GM20431 (cell line): ENCODE data around the gene MZB1.

Experiments
- in situ Hi-C: fragments of 300-500 bp; cut with MseI, MboI; formaldehyde crosslinking; loops from one replicate; pipeline ENCODE4 v1.15.0; 2020; ENCODE audit warnings: low sequenced_read_pairs; ENCODE audit not compliant: unreplicated experiment

The MZB1 gene

DNA sequence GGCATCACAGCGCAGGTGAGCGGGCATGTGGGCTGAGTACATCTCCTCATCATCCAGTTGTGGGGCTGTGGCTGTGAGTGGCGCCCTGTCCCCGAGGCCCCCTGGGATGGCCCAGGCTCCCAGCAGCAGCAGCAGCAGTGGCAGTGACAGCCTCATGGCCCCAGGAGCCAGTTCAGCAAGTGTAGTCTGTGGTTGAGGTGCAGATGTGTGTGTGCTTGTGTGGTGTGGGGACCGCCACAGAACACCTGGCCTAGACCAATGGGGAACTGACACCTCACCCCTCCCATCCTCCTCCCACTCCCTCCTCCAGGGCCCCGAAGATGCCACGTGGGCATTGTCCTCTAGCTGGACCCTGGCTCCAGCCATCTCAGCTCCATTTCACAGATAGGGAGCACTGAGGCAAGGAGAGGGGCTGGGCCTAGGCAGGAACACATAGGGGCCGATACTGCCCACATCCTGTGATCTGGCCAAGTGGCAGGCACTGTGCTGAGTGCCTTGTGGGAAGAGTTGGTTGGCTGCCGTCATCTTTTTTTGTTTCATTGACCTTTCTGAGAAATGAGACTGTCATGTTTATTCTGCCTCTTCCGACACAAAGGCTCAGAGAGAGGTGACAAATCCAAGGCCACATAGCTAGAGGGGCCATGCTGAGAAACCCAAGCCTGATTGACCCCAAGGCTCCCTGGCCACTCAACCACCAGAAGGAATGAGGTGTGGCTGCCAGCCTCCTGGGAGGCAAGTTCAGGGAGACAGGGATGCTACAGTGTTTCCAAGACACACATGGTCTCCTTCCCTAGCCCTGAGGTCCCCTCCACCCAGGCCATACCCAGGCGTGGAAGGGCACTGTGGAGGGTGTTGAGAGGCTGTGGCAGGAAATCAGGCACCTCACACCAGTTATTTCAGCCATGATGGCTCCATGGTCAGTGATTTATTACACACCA is at the start of gene MZB1:
MZB1 (minus strand) TSS at position 213 of the 938 bp plus-strand sequence; CDS start at position 156, 57 bp downstream.
- in situ Hi-C loops = no loop called here

DNA sequence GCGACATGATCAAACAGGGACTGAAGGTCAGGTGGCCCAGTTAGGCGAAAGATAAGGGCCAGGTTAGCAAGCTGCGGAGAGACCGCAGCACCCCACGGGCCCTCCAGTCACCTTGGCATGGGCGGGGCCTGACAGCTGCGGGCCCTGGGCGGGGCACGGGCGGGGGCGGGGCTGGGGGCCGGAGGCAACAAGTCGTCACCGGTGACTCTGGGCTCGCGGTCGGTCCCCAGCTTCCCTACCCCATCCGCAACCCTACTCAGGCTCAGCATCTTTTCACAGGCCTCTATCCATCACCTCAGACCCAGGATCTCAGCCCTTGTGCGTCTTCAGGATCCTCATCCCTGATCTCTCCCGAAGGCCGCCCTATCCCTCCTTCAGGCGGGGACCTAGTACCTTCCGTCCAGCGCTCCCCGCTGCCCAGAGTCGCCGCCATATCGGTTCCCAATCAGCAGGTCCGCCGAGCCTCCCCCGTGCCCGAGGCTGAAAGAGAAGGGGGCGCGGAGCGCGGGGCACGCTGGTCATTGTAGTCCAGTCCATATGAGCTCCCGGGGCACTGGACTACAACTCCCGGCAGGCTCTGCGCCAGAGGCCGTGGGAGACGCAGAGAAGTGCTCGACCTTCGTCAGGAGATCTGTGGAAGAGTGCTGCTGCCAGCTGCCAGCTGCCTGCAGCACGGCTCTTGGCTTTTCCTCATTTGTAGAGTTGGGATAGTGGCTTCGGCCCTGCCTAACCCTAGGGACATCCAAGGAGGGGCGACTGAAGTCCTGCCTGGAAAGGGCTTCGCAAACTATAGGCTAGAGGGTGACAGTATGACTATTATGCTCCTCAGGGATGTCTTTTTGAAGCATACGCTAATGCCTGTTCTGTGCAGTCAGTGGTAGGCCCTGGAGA is 49.5 kb upstream of the MZB1 start, which contains the start of gene DNAJC18:
DNAJC18 (minus strand) TSS at position 513 of the 891 bp plus-strand sequence; CDS start at position 433, 80 bp downstream.
- in situ Hi-C loops = no loop called here

GRCh38 chr5:139438707-139439012 is 48.9 kb upstream of the MZB1 start:
- in situ Hi-C loops = no loop called here

- in situ Hi-C loops = no loop called here
Observed at GRCh38 chr5:139435676-139436075, 46.0 kb upstream of the MZB1 start.

- in situ Hi-C loops = no loop called here
Observed at GRCh38 chr5:139431706-139432105, 42.0 kb upstream of the MZB1 start.

DNA sequence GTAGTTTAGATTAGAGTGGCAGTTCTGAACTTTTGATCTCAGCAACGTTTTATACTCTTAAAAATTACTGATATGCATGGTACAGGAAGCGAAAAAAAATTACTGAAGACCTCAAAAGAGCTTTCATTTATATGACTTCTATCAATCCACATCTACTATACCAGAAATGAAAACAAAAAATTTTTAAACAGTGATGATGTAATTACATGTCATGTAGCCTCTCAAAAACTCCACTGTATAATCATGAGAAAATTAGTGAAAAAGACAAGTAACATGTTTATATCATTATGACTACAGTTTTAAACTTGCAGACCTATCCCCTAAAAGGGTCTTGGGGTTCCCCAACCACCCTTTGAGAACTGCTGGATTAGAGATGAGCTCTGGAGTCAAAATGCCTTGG is 40.3 kb upstream of the MZB1 start:
- in situ Hi-C loops = no loop called here

GRCh38 chr5:139426203-139426885 is 36.6 kb upstream of the MZB1 start:
- in situ Hi-C loops = loop anchor here (5.0 kb wide), 1 partner anchor 86 kb away; no protein-coding TSS in a partner anchor

GRCh38 chr5:139425497-139425896 is 35.8 kb upstream of the MZB1 start:
- in situ Hi-C loops = loop anchor here (5.0 kb wide), 1 partner anchor 87 kb away; no protein-coding TSS in a partner anchor

- in situ Hi-C loops = no loop called here
Observed at GRCh38 chr5:139422307-139422893, 32.7 kb upstream of the MZB1 start.

DNA sequence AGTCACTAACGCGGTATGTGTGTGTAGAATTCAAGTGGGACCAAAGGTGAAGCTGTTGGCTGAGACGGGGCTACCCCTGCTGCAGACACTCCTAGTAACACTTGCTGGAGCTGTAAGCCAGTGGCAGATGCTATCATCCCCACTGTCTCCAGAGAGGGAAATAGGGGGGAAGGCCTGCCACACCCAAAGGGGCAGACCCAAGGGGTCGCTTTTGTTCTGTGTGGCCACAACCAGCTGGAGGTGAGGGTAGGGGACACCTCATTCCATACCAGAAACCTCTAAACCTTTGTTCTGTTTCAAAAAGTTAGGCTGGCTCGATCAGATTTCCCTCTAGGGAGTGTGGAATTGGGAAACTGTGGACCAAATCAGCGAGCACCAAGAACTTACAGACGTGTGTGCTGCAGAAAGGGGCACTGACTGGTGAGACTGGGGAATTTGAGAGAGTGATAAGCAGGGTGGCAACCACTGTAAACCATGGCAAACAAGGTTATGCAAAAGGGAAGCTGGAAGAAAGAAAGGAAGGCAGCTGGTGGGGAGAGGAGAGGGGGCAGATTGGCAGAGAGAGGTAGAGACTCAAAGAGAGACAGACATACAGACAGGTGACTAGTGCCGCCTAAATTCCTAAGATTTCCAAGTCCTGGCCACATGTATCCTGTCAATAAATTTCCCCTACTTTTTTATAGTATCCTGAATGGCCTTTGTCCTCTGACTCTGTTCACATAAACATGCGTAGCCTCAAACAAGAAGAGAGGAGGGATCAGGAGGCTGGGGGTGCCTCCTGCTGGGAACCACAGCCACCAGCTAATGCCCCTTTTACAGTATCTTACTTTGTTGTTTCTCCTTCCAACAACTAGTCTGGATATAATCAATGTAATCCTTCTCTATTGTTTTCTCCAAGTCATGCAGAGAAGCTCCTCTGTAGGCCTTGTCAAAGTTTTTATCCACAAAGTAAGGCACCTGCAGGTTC is 29.8 kb upstream of the MZB1 start:
- in situ Hi-C loops = no loop called here

GRCh38 chr5:139418793-139419192 is 29.1 kb upstream of the MZB1 start:
- in situ Hi-C loops = no loop called here

- in situ Hi-C loops = no loop called here
Observed at GRCh38 chr5:139417214-139417613, 27.5 kb upstream of the MZB1 start.

GRCh38 chr5:139416651-139417050 is 26.9 kb upstream of the MZB1 start:
- in situ Hi-C loops = no loop called here

- in situ Hi-C loops = no loop called here
Observed at GRCh38 chr5:139415869-139416268, 26.2 kb upstream of the MZB1 start.

DNA sequence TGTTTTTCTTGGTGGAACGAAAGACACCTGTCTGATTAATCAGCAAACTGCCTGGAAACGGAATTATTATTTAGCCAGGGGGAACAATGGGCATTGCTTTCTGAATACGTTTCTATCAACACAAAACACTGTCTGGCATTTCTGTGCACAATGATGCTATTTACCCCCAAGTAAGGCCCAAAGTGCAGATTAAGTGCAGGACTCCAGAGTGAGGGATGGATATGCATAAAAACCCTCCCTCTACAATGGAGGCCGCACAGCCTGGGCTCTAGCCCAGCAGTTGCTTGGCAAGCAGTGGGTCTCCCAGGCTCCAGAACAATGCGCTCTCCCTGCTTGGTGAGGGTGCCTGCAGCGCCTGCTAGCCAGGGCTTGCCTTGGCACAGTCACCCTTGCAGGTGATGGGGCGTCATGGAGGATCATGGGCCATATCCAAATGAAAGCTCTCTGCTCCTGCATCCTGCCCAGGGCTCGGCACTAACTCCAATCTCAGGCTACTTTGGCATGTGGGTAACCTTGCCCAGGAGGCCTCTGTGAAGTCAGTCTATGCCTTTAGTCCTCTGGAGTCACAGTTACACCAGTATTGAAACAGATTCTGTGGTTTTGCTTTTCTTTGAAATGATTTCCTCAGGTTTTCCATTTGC is 25.6 kb upstream of the MZB1 start:
- in situ Hi-C loops = no loop called here

DNA sequence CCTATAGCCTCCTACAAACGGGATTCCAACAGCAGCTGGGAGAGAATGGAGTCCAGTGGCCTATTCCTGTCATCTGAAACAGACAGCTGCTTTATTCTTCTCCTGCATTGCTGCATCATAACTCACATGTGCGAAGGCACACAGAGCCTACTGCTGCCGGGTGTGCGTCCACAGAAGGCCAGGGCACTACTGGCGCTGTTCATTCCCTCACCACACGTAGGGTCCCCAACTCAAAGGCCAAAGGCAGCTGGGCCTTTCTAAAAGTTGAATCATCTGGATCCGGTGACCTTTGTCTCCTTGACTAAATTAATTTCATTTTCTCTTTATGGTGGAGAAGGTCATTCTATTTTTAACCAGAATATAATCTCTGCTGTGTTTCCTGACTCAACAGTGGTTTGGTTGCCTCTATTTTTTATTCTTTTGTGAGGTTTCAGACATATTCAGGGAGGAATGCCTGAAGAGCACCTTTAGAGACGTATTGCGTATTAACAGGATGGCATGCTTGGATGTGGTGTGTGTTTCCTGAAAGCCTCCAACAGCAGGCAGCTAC is 24.9 kb upstream of the MZB1 start:
- in situ Hi-C loops = no loop called here

DNA sequence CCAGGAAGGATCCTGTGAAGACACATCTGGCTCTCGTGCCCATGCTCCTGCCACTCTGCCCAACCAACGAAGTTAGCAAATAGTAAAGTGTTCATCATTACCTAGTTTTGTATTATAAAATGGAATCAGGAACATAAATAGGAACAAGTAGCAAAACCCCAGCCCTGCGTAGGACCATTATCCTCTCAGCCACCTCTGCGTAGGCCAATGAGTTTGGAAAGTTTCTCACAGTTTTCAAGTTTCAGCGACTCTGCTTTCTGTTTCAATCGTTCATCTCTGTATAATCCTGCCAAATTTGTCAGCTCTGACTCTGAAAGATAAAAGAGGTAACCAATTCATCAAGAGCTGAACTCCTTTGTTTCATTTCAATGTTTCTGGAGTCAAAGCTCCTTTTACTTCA is 24.2 kb upstream of the MZB1 start:
- in situ Hi-C loops = no loop called here

GRCh38 chr5:139413153-139413552 is 23.4 kb upstream of the MZB1 start:
- in situ Hi-C loops = no loop called here
